GM19025 (cell line): ENCODE results near the gene NBAS.

Experiments used
- ATAC-seq: cut with Tn5 transposase; IDR thresholded peaks from one replicate; pipeline ENCODE4 v1.9.1; 2021; ENCODE audit warnings: mild to moderate bottlenecking, low read depth, moderate library complexity; ENCODE audit not compliant: unreplicated experiment

Gene NBAS

DNA sequence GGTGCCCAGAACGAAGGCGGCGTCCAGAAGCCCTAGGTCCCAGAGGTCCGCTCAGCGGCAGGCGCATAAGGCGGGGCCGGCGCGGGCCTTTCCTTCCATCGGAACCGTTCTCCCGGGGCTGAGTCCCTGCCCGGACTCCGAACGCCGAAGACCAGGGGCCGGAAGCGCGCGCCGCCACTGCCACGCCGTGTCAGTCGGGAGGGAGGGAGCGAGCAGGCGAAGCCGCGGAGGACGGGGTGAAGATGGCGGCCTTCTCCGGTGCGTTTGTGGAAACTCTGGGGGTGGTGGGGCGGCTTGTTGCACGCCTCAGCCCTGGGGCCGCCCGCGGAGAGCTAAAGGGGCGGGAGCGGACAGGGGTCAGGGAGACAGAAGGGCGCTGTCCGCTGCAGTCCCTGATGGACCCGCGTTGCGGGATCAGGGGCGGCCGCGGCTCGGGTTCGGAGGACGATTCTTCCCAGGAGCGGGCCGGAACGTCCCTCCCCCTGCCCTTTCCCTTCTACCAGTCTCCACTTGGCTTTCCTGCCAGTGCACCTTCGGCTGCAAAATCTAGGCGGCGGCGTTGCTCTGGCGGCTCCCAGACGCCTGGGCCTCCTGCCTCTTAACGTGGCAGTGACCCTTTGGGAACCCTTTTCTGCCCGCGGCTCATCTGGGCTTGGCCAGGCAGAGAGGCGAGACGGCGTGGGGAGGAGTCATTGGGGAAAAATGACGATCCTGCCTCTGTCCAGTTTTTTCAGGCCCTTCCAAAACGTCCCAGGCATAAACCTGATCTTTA, 30.7 kb upstream of the NBAS start, which contains the start of gene DDX1:
Gene DDX1 (plus strand): TSS at position 177 of the 772 bp plus-strand sequence. CDS start 66 bp downstream, at position 243.
- ATAC-seq: peak; percentile 95

- ATAC-seq: no peak
Observed at GRCh38 chr2:15591373-15591691, 30.2 kb upstream of the NBAS start.

DNA sequence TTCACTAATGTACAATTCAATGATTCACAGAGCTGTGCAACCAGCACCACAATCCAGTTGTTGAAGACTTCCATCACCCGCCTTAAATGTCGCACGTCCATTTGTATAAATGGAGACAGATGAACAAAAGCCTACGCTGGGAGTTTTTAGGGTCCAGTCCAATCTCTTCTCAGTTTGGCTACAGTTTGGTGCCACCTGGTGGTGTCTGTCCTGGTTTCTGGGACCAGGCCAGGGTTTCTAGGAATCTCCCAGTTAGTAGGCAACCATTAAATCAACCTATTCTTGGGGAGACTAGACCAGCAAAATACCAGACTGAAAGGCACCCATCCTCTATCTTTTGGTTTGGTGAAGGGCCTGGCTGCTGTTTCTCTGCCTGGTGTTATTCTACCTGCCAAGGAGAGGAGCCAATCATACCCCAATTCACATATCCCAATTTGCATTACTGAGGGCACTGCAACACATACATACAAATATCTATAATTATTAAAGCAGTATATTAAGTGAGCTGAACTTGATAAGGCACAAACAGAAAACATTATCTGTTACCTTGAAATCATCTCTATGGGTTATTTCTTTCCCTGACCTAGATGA, 27.3 kb upstream of the NBAS start:
- no peak for ATAC-seq

DNA sequence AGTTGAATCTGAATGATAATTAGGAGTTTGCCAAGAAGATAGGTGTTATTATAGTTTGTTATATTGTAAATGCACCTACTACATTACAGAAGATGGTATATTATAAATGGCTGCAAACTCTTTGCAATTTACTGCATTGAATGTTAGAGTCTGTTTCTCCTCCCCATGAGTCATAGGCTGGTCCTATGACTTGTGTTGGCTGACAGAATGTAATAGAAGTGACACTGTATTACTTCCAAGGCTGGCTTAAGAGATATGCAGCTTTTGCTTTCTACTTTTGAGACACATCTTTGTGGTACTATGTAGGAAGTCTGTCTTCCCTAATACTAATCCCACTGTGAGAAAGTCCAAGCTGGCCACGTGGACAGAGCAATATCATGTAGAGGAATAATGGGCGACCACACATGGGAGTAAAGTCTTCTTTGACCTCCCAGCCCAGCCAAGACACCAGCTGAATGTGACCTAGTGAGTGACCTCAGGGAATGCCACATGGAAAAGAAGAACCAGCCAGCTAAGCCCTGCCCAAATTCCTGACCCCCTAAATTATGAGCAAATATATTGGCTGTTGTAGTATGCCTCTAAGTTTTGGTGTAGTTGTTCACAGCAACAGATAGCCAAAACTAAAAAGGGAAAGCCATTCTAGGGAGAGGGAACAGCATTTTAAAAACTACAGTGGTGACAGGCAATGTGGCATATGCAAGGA, 23.8 kb upstream of the NBAS start:
- ATAC-seq: no peak

GRCh38 chr2:15584316-15584715, 23.2 kb upstream of the NBAS start:
- ATAC-seq: no peak

DNA sequence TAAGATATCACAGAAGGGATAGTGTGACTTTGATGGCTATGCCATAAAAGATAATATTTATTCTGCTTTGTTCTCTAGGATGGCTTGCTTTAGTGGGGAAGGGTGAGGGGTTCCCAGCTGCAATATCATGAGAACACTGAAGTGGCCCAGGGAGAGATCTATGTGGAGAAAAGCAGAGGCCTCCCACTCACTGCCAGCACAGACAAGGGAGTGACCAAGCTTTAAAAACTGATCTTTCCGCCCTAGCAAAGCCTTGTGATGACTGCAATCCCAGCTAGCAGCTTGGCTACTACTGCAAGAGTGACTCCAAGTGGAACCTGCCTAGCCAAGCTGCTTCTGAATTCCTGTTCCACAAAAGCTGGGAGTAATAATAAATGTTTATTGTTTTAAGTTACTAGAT, 22.7 kb upstream of the NBAS start:
- no peak for ATAC-seq

- ATAC-seq: no peak
Observed at GRCh38 chr2:15582710-15583357, 21.7 kb upstream of the NBAS start.

DNA sequence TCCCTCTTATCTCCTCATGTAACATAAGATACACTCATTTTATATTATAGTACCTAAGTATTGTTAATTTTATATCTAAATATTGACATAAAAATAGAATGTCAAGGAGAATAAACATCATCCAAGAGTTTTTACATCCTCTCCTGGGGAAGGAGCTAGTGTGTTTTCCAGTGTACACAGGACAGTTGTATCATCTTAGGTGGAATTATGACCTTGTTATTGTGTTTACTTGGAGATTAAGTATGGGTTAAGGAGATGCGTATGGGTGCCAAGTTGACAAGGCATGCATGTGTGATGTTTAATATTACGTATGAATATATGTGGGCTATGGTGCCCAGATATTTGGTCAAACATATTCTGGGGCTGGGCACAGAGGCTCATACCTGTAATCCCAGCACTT, 19.3 kb upstream of the NBAS start:
- no peak for ATAC-seq

DNA sequence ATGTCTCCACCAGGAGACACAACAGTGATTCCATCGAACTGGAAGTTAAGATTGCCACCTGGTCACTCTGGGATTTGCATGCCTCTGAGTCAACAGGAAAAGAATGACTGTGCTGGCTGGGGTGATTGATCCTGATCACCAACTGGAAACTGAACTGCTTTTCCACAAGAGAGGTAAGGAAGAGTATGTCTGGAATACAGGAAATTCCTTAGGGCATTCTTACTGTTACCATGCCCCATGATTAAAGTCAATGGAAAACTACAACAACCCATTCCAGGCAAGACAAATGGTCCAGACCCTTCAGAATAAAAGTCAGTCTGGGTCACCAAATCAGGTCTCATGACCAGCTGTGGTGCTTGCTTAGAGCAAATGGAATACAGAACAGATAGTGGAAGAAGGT, 18.5 kb upstream of the NBAS start:
- no peak for ATAC-seq

GRCh38 chr2:15577071-15577735, 16.1 kb upstream of the NBAS start:
- ATAC-seq: peak; percentile 93

DNA sequence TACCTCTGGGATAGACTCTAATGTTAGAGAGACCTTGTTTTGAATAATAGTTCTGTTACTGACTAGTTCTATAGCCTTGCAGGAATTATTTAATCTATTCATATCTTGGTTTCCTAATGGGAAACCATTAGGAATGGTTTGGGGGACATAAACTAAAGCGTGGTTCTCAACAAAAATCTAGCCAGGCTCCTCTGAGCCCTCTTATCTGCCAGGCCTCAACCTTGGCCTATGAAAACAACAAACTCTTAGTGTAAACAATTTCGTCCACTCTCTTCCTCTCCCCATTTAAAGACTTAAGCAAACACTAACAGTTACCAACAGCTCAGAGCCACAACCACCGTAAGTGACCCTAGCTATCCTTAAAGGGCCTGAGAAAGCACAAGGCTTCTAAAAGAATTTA, 10.6 kb upstream of the NBAS start:
- ATAC-seq: no peak

- no peak for ATAC-seq
Observed at GRCh38 chr2:15570104-15570503, 9.0 kb upstream of the NBAS start.

DNA sequence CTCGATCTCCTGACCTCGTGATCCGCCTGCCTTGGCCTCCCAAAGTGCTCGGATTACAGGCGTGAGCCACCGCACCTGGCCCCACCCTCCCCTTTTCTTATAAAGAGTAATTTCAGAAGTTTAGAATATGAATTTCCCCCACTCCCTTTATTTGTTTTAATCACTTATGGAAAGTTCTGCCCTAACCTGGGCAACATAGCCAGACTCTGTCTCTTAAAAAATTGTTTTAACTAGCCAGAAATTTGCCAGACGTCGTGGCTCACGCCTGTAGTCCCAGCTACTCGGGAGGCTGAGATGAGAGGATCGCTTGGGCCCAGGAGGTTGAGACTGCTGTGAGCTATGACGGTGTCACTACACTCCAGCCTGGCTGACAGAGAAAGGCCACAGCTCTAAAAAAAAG, 7.7 kb upstream of the NBAS start:
- no peak for ATAC-seq

GRCh38 chr2:15566912-15567311, 5.8 kb upstream of the NBAS start:
- no peak for ATAC-seq

- ATAC-seq: no peak
Observed at GRCh38 chr2:15565994-15566671, 5.0 kb upstream of the NBAS start.

DNA sequence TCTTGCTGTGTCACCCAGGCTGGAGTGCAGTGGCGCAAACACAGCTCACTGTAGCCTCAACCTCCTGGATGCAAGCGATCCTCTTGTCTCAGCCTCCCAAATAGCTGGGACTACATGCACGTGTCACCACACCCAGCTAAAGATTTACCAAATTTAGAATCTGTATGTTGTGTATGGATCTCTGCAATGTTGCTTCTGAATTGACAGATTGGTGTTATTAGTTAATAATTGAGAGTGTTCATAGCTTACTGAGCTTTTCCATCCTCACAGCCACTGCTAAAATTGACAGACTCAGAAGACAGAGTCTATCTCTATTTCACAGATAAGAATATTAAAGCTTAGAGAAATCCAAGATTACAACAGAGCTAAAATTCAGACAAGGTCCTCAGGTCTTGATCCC, 4.3 kb upstream of the NBAS start:
- no peak for ATAC-seq

DNA sequence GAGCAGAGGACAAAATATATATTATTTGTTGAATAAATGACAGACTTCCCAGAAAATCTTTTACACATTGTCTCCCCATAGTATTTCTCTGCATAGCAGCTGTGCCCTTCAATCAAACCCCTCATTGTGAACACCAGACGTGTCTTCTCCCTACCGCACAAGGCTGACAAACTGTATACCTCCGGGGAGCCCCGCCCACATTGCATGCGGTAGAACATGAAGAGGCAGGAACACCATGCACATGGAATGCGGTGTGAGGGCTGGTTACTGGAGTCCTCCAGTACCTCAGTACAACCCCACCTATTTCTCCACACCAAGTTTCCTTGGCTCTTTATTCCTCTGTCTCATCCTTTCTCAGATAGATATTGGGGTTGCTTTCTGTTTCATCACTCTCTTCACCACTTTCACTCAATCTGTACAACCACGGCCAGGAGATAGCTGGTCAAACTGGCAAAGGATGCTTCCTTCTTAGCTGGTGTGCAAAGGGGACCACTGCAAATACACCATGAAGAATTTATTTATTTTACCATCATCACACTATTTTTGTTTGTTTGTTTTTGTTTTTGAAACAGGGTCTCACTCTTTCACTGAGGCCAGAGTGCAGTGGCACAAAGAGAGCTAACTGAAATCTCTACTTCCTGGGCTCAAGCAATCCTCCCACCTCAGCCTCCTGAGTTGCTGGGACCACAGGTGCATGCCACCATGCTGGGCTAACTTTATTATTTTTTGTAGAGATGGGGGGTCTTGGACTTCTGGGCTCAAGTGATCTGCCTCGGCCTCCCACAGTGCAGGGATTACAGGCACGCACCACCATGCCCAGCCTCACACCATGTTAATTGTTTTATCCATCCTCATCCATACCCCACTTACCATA, 2.3 kb upstream of the NBAS start:
- no peak for ATAC-seq

- no peak for ATAC-seq
Observed at GRCh38 chr2:15562354-15563031, 1.4 kb upstream of the NBAS start.
